Thyroid gland (tissue), 4 donors: ENCODE results near the gene ACSL1.

ENCODE experiments used
- CTCF ChIP-seq, 6 experiments: fragments of 200-600 bp in 3 of 6; fragments of 450-650 bp in 3 of 6; sonication (generic) in 3 of 6; IDR thresholded peaks; one replicate each; pipeline ENCODE4 v1.5.1; 2016 to 2019; ENCODE audit warnings: antibody characterized with exemption in 6 of 6, mild to moderate bottlenecking in 2 of 6, inconsistent platforms in 1 of 6, moderate library complexity in 1 of 6
- POLR2A ChIP-seq, 2 donors: fragments of 450-650 bp; IDR thresholded peaks; one replicate each; pipeline ENCODE4 v1.6.1; 2017; ENCODE audit warnings: antibody characterized with exemption in 2 of 2, mild to moderate bottlenecking in 2 of 2, moderate library complexity in 1 of 2

- no peak for TF ChIP-seq CTCF (IDR thresholded peaks at IDR 0.05)
- no peak for TF ChIP-seq POLR2A (IDR thresholded peaks at IDR 0.05)
Observed at GRCh38 chr4:184824776-184825084, 1.0 kb downstream of the ACSL1 start.
